ENCODE data around the gene ECSCR. TPM values are rescaled to one million over a fixed set of nuclear protein-coding genes. Genes with fewer than 3 reads are reported as not detected.
"Not testable (repeated sequence)": the region's sequence is repeated elsewhere in the genome, so short reads cannot be mapped to it uniquely, and the experiment has no call there.

ECSCR gene
- total RNA-seq, 1 donor from 2014 or later = not detected

DNA sequence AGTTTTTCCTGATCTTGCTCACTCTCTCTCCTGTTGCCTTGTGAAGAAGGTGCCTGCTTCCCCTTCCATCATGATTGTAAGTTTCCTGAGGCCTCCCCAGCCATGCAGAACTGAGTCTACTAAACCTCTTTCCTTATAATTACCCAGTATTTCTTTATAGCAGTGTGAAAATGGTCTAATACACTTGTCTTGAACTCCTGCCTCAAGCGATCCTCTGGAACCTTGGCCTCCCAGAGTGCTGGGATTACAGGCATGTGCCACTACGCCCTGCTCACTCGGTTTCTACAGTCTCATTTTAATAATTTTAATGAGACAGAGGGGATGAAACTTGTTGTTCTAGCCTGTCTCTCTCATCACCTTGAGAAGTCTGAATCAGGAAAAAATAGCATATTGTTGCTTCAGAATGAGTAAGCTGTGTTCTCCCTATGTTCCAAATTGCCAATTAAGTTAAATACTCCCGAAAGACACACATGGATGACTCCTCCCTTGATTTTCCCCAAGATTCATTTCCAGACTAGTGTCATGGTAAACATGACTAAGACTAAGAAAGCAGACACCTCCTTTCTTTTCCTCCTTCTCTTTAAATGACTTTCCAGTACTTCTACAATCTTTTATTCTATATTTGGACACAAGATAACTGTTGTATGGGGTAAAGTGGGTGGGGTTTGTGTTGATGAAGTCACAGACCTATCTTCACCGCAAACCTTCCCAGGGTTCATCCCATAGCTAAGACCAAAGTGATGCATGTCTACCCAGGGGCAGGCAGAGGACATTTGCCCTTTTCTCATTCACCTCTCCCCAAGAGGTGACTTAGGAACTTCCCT is 15.4 kb downstream of the ECSCR start:
- DNase-seq (no peak), ATAC-seq (ENCODE audit: low read depth) (no peak)
- H3K27ac Mint-ChIP-seq = no peak overlapping the region
- no peaks in the 10 kb centered on the region for H3K9me3 Mint-ChIP-seq
- POLR2A ChIA-PET = interaction anchor here (0.7 kb wide), 1 partner anchor 9 kb away, joined by 4 read pairs; no protein-coding TSS in a partner anchor
- TF ChIP-seq, protein P1, sequence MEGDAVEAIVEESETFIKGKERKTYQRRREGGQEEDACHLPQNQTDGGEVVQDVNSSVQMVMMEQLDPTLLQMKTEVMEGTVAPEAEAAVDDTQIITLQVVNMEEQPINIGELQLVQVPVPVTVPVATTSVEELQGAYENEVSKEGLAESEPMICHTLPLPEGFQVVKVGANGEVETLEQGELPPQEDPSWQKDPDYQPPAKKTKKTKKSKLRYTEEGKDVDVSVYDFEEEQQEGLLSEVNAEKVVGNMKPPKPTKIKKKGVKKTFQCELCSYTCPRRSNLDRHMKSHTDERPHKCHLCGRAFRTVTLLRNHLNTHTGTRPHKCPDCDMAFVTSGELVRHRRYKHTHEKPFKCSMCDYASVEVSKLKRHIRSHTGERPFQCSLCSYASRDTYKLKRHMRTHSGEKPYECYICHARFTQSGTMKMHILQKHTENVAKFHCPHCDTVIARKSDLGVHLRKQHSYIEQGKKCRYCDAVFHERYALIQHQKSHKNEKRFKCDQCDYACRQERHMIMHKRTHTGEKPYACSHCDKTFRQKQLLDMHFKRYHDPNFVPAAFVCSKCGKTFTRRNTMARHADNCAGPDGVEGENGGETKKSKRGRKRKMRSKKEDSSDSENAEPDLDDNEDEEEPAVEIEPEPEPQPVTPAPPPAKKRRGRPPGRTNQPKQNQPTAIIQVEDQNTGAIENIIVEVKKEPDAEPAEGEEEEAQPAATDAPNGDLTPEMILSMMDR (IDR thresholded peaks at IDR 0.05) = no peak
- CTCF ChIA-PET = no interaction called here
- H3K4me1 Mint-ChIP-seq = no peaks in the 10 kb centered on the region
- H3K4me3 Mint-ChIP-seq = no peak overlapping the region
- H3K27me3 Mint-ChIP-seq = no peaks in the 10 kb centered on the region
- no peaks in the 10 kb centered on the region for H3K36me3 Mint-ChIP-seq (ENCODE audit: low read depth)
- intact Hi-C loops (cut with micrococcal nuclease) = no loop called here

DNA sequence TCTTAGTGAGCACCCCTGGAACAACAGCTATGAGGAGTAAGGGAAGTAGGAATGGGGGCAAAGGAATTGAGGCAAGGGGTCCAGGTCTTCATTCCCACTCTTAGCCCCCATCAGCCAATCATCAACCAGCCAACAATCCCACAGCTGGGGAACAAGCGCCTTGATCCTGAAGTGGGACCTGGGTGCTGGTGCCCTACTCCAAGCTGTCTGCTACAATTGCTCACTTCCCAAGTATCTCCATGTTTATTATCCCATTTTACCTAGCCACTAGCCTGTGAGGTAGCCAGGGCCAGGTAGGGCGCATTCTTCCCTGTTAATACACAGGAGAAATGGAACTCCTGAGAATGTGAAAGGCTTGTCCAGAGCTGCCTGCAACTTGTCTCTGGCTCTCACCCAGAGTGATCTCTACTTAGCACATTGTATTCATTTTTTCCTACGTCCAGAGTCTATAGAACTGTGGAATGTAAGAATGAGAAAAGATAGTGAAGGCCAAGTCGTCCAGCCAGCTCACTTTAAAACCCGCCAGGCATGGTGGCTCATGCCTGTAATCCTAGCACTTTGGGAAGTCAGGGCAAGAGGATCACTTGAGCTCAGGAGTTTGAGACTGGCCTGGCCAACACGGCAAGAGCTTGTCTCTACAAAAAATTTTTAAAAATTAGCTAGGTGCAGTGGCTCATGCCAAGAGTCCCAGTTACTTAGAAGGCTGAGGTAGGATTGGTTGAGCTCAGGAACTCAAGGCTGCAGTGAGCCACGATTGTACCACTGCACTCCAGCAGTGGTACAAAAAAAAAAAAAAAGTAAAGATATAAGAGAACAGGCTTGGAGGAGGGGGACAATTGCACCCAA is 17.0 kb downstream of the ECSCR start:
- no peak for DNase-seq
- H3K27ac Mint-ChIP-seq = no peak overlapping the region

DNA sequence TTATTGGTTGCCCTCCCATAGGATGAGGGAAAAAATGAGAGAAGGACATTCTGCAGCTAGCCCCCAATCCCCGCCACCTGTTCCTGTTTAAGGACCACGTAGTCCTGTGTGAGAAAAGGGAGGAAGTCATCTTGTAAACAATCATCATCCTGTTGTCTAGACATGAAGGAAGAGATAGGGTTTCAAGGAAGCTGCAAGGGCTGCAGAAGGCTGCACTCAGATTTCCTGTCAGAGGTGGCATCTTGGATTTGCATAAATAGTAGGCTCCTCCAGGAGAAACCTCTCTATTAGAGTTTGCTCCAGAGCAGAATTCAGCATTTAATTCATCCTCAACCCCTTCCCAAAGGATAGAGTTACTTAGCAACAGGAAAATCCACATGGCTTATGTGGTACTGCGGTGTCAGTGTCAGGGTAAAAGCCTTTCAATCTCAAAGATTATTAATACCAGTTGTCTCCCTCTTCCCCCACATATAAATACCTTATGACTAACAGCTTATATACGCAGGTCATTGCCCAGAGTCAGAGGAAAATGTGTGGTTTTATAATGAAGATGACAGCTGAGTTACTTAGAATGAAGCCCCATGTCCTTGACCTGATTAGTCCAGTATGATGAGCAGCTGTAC is 18.6 kb downstream of the ECSCR start:
- intact Hi-C loops (cut with micrococcal nuclease) = no loop called here
- ChIA-PET CTCF (interaction anchor here (1.4 kb wide), 1 partner anchor 343 kb away, joined by 3 read pairs; no protein-coding TSS in a partner anchor), POLR2A (no interaction called here)
- DNase-seq = no peak
- Mint-ChIP-seq H3K27me3 (no peaks in the 10 kb centered on the region), H3K4me3 (no peak overlapping the region), H3K9me3 (no peaks in the 10 kb centered on the region), H3K36me3 (ENCODE audit: low read depth) (peaks cover 3% of the 10 kb centered on the region), H3K4me1 (peaks cover 6% of the 10 kb centered on the region), H3K27ac (no peak overlapping the region)
- TF ChIP-seq, protein P1 (IDR thresholded peaks at IDR 0.05) = no peak
- ATAC-seq (ENCODE audit: low read depth) = no peak

More for the DNA sequence above, 17.0 kb downstream of the ECSCR start:
- TF ChIP-seq, protein P1 (IDR thresholded peaks at IDR 0.05) = no peak
- no peaks in the 10 kb centered on the region for H3K9me3 Mint-ChIP-seq
- intact Hi-C loops (cut with micrococcal nuclease) = no loop called here
- no peaks in the 10 kb centered on the region for H3K27me3 Mint-ChIP-seq
- H3K36me3 Mint-ChIP-seq (ENCODE audit: low read depth) = no peaks in the 10 kb centered on the region
- ChIA-PET CTCF (no interaction called here), POLR2A (no interaction called here)
- H3K4me1 Mint-ChIP-seq = no peaks in the 10 kb centered on the region
- H3K4me3 Mint-ChIP-seq = no peak overlapping the region
- ATAC-seq (ENCODE audit: low read depth) = no peak

DNA sequence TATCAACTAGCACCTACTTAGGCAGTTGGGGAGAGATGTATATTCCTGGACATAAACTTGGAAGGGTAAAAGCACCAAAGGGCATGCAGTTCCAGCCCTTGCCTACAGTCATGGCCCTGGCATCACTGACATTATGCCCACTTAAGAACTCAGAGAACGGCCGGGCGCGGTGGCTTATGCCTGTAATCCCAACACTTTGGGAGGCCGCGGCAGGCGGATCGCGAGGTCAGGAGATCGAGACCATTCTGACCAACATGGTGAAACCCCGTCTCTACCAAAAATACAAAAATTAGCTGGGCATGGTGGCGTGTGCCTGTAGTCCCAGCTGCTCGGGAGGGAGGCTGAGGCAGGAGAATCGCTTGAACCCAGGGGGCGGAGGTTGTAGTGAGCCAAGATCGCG is 22.1 kb downstream of the ECSCR start:
- H3K27me3 Mint-ChIP-seq; ATAC-seq (ENCODE audit: low read depth); intact Hi-C loops (cut with micrococcal nuclease); DNase-seq; H3K36me3 Mint-ChIP-seq (ENCODE audit: low read depth); H3K4me3 Mint-ChIP-seq; H3K9me3 Mint-ChIP-seq; H3K27ac Mint-ChIP-seq: not testable (repeated sequence)
- POLR2A ChIA-PET = interaction anchor here (1.8 to 1.9 kb wide), 2 partner anchors 120 to 167 kb away, joined by 6 to 16 read pairs; partner anchors contain the start of gene UBE2D2
- peaks cover 12% of the 10 kb centered on the region for H3K4me1 Mint-ChIP-seq
- CTCF ChIA-PET = interaction anchor here (1.0 to 1.2 kb wide), 2 partner anchors 8 to 193 kb away, joined by 3 read pairs; no protein-coding TSS in a partner anchor
